Activated CD8-positive, alpha-beta memory T cell treated with anti-CD3 and anti-CD28 coated beads for 4 hours (primary cell): ENCODE results near the gene TMEM108.

Experiments
- DNase-seq, 2 donors: peaks; one replicate each; pipeline ENCODE4 v3.0.0-alpha.2; 2020; ENCODE audit warnings: low read depth in 2 of 2

TMEM108 gene

GRCh38 chr3:133162670-133163305 is 124.6 kb downstream of the TMEM108 start:
- DNase-seq = no peak

- no peak for DNase-seq
These were observed 129.3 kb downstream of the TMEM108 start for GRCh38 chr3:133167340-133168024.

- no peak for DNase-seq
These were observed 129.8 kb downstream of the TMEM108 start for GRCh38 chr3:133168025-133168401.

GRCh38 chr3:133169331-133170068 is 131.3 kb downstream of the TMEM108 start:
- DNase-seq = no peak

GRCh38 chr3:133171831-133172230 is 133.6 kb downstream of the TMEM108 start:
- no peak for DNase-seq

GRCh38 chr3:133181392-133182150 is 143.4 kb downstream of the TMEM108 start:
- no peak for DNase-seq

GRCh38 chr3:133187870-133188379 is 149.7 kb downstream of the TMEM108 start:
- DNase-seq = no peak

GRCh38 chr3:133188996-133189395 is 150.8 kb downstream of the TMEM108 start:
- no peak for DNase-seq

GRCh38 chr3:133189893-133190292 is 151.7 kb downstream of the TMEM108 start:
- no peak for DNase-seq

- no peak for DNase-seq
These were observed 153.6 kb downstream of the TMEM108 start for GRCh38 chr3:133191818-133192217.

GRCh38 chr3:133192363-133192945 is 154.3 kb downstream of the TMEM108 start:
- DNase-seq = no peak

GRCh38 chr3:133192967-133193366 is 154.8 kb downstream of the TMEM108 start:
- DNase-seq = no peak

- no peak for DNase-seq
These were observed 158.3 kb downstream of the TMEM108 start for GRCh38 chr3:133196527-133196926.

- DNase-seq = no peak
These were observed 159.4 kb downstream of the TMEM108 start for GRCh38 chr3:133197619-133198018.

GRCh38 chr3:133206921-133207320 is 168.7 kb downstream of the TMEM108 start:
- DNase-seq = no peak

- no peak for DNase-seq
These were observed 170.0 kb downstream of the TMEM108 start for GRCh38 chr3:133208184-133208583.

- DNase-seq = no peak
These were observed 171.8 kb downstream of the TMEM108 start for GRCh38 chr3:133209871-133210550.

- no peak for DNase-seq
These were observed 172.5 kb downstream of the TMEM108 start for GRCh38 chr3:133210656-133211055.

- no peak for DNase-seq
These were observed 173.3 kb downstream of the TMEM108 start for GRCh38 chr3:133211449-133211848.

- DNase-seq = no peak
These were observed 173.7 kb downstream of the TMEM108 start for GRCh38 chr3:133211856-133212255.

GRCh38 chr3:133213937-133214336 is 175.7 kb downstream of the TMEM108 start:
- DNase-seq = no peak
